Adrenal gland (tissue), 5 donors: ENCODE measurements around the gene KCNJ6.

Experiments
- CTCF ChIP-seq, 6 experiments: fragments of 450-650 bp in 4 of 6; fragments of 200-600 bp in 2 of 6; sonication (generic) in 1 of 6; IDR thresholded peaks; 1 replicate in 5 of 6; 2 replicates in 1 of 6; pipeline versions ENCODE4 v1.5.1 to v1.8.0; 2016 to 2021; ENCODE audit warnings: antibody characterized with exemption in 6 of 6, mild to moderate bottlenecking in 2 of 6, moderate library complexity in 1 of 6
- POLR2A ChIP-seq, 2 donors: fragments of 450-650 bp; IDR thresholded peaks; one replicate each; pipeline ENCODE4 v1.6.1; 2017; ENCODE audit warnings: antibody characterized with exemption in 2 of 2, mild to moderate bottlenecking in 2 of 2, moderate library complexity in 1 of 2
- donor health status: DM: no; HTN: no; CAD: no.

- TF ChIP-seq CTCF (IDR thresholded peaks at IDR 0.05) = no peak
- TF ChIP-seq POLR2A (IDR thresholded peaks at IDR 0.05) = no peak
These were observed 341.9 kb downstream of the KCNJ6 start for GRCh38 chr21:37574316-37574715.
